Transverse colon (tissue), 4 donors: Measurements from ENCODE around the gene RAB40B. TPM values are rescaled to one million over a fixed set of nuclear protein-coding genes. Genes with fewer than 3 reads are reported as not detected.

Experiments used
- DNase-seq: peaks from one replicate; pipeline ENCODE4 v3.0.0-alpha.2; 2019
- H3K27ac ChIP-seq, 4 donors: fragments of 200-600 bp; sonication (generic); 2 replicates each; pipeline ENCODE4 v1.5.1; 2016 to 2018; ENCODE audit warnings: inconsistent platforms in 4 of 4
- H3K27me3 ChIP-seq: fragments of 200-600 bp; sonication (generic); 2 replicates; pipeline ENCODE4 v1.5.1; 2017; ENCODE audit warnings: inconsistent platforms
- H3K36me3 ChIP-seq, 4 donors: fragments of 200-600 bp; sonication (generic); 2 replicates each; pipeline ENCODE4 v1.5.1; 2017 to 2019; ENCODE audit warnings: inconsistent platforms in 4 of 4
- H3K4me1 ChIP-seq, 4 donors: fragments of 200-600 bp; sonication (generic); 2 replicates each; pipeline ENCODE4 v1.5.1; 2017 to 2020; ENCODE audit warnings: inconsistent platforms in 4 of 4
- H3K4me3 ChIP-seq, 4 donors: fragments of 200-600 bp; sonication (generic); 1 replicate in 1 of 4; 2 replicates in 3 of 4; pipeline versions ENCODE4 v1.5.1 to v1.6.1; 2017 to 2019; ENCODE audit warnings: inconsistent platforms in 4 of 4
- H3K9me3 ChIP-seq, 2 donors: fragments of 200-600 bp; sonication (generic); 2 replicates each; pipeline ENCODE4 v1.5.1; 2017 to 2019; ENCODE audit warnings: inconsistent platforms in 2 of 2
- EP300 ChIP-seq: sonication (generic); formaldehyde crosslinking; IDR thresholded peaks from one replicate; pipeline ENCODE4 v1.6.1; 2017; ENCODE audit warnings: antibody characterized with exemption, low read depth
- POLR2A ChIP-seq: fragments of 450-650 bp; IDR thresholded peaks from one replicate; pipeline ENCODE4 v1.6.1; 2016; ENCODE audit warnings: antibody characterized with exemption, mild to moderate bottlenecking, moderate library complexity
- POLR2AphosphoS5 ChIP-seq, 3 donors: sonication (generic); formaldehyde crosslinking; IDR thresholded peaks; one replicate each; pipeline ENCODE4 v1.6.1; 2016; ENCODE audit warnings: antibody characterized with exemption in 3 of 3
- WGBS, 2 donors: methylation state at CpG; one replicate each; pipeline ENCODE4 v1.1.5; 2018; ENCODE audit warnings: low coverage in 1 of 2; 5-methylcytosine and 5-hydroxymethylcytosine counted together
- in situ Hi-C, 4 donors: fragments of 200-750 bp; cut with MboI; loops; one replicate each; pipeline versions ENCODE4 v1.15.0 to v1.15.1; 2017; ENCODE audit warnings: low sequenced_read_pairs in 3 of 4, low pct_ligation_motif_present in 1 of 4, low pct_unique_long_range_greater_than_20kb in 1 of 4
- intact Hi-C: fragments of 100-400 bp; cut with DNase I; formaldehyde crosslinking; loops from one replicate; pipeline ENCODE4 v1.15.1; 2023; ENCODE audit warnings: low total_unique reads
- small RNA-seq, 4 donors: library from RNA; depleted of rRNA; stranded (forward); fragments of <200 nt; gene quantifications; one replicate each; pipeline ENCODE3, GENCODE V24; 2016
- total RNA-seq, 4 donors: library from RNA; depleted of rRNA; stranded (reverse); fragments of >200 nt; gene quantifications; one replicate each; pipeline ENCODE4 v1.1.0, GENCODE V29; 2016
- TF ChIP-seq, protein P1 (sequence below), 5 experiments: fragments of 200-600 bp in 3 of 5; fragments of 450-650 bp in 2 of 5; sonication (generic) in 3 of 5; IDR thresholded peaks; 1 replicate in 2 of 5; 2 replicates in 3 of 5; pipeline ENCODE4 v1.5.1; 2016 to 2017; ENCODE audit warnings: antibody characterized with exemption in 5 of 5, inconsistent platforms in 3 of 5, mild to moderate bottlenecking in 2 of 5, moderate library complexity in 1 of 5

Gene RAB40B
- total RNA-seq, 4 donors from 2014 or later, result 26.5 to 83.0 (median 59.6) TPM

DNA sequence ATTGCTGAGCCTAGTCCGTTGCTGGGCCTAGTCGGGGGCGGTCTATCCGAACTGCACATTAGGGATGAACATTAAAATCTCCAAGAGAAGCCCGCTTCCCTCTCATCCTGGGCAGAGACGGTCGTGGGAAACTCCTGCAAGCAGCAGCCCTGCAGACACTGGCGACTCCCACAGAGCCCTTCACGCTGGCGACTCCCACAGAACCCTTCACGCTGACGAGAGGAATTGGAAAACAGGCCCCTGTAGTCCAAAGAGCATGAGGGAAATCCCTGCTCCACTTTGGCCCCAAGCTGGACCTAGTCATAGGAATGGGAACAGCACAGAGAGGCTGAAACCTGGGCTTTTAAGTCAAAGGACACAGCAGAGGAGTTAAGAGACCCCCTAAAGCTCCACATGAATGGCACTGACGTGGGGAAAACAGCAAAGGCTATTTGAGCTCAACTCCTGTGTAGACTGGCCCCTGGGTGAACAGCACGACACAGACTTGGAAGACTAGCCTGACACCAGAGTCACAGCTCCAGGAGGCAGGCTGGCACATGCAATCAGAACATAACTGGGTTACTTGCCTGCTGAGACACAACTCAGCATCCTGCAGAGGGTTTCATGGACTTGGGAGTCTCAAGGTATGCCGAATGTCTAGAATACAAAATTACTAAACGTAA, 92.4 kb downstream of the RAB40B start:
- Histone ChIP-seq H3K4me3 (no peak overlapping the region), H3K27me3 (no peaks in the 10 kb centered on the region), H3K9me3 (no peaks in the 10 kb centered on the region), H3K36me3 (peaks cover 0 to 8% (median 4%) of the 10 kb centered on the region in 4 donors), H3K27ac (no peak overlapping the region), H3K4me1 (peaks cover 0 to 11% (median 3%) of the 10 kb centered on the region in 4 donors)
- no peak for DNase-seq
- WGBS, 2 donors, result 88 to 89% methylated on average over 2 to 16 of the region's 16 CpGs
- in situ Hi-C loops (no loop called here), intact Hi-C loops (no loop called here)
- TF ChIP-seq EP300 (no peak), POLR2AphosphoS5 (IDR thresholded peaks at IDR 0.05) (no peak), POLR2A (no peak)
- TF ChIP-seq, protein P1, sequence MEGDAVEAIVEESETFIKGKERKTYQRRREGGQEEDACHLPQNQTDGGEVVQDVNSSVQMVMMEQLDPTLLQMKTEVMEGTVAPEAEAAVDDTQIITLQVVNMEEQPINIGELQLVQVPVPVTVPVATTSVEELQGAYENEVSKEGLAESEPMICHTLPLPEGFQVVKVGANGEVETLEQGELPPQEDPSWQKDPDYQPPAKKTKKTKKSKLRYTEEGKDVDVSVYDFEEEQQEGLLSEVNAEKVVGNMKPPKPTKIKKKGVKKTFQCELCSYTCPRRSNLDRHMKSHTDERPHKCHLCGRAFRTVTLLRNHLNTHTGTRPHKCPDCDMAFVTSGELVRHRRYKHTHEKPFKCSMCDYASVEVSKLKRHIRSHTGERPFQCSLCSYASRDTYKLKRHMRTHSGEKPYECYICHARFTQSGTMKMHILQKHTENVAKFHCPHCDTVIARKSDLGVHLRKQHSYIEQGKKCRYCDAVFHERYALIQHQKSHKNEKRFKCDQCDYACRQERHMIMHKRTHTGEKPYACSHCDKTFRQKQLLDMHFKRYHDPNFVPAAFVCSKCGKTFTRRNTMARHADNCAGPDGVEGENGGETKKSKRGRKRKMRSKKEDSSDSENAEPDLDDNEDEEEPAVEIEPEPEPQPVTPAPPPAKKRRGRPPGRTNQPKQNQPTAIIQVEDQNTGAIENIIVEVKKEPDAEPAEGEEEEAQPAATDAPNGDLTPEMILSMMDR (IDR thresholded peaks at IDR 0.05), result no peak

Small RNA genes within 50 kb of the gene (small RNA-seq; reads per million reads assigned to genes)
- gene MIR4525, result 0 to 0.53 (median 0.06) reads per million in 4 donors

Other genes starting within 250 kb of the RAB40B start
- 100 to 1,000 TPM in 2 of 4 donors, 10 to 100 TPM in 2; 46.2 to 212 (median 86.2) TPM for gene CYBC1, start 247.9 kb downstream of the RAB40B start, total RNA-seq
- gene NARF, start 240.0 kb downstream of the RAB40B start, total RNA-seq, result 100 to 1,000 TPM in 1 of 4 donors, 10 to 100 TPM in 3; 44.1 to 133 (median 61.1) TPM
- gene FOXK2, start 179.0 kb downstream of the RAB40B start, total RNA-seq, result 100 to 1,000 TPM in 2 of 4 donors, 10 to 100 TPM in 2; 41.2 to 216 (median 106) TPM
- gene WDR45B, start 50.3 kb downstream of the RAB40B start, total RNA-seq, result 100 to 1,000 TPM in 1 of 4 donors, 10 to 100 TPM in 3; 68.1 to 108 (median 83.6) TPM
- 10 to 100 TPM; 16.3 to 39.6 (median 26.8) TPM for gene FN3KRP, start 18.0 kb upstream of the RAB40B start, total RNA-seq
- gene FN3K, start 36.9 kb upstream of the RAB40B start, total RNA-seq, result 10 to 100 TPM; 11.2 to 33.0 (median 26.2) TPM
- gene TBCD, start 53.4 kb upstream of the RAB40B start, total RNA-seq, result 100 to 1,000 TPM in 1 of 4 donors, 10 to 100 TPM in 3; 38.6 to 104 (median 39.8) TPM
- gene ZNF750, start 141.3 kb upstream of the RAB40B start, total RNA-seq, result not detected